ENCODE data around the gene CCDC93.

CCDC93 gene

DNA sequence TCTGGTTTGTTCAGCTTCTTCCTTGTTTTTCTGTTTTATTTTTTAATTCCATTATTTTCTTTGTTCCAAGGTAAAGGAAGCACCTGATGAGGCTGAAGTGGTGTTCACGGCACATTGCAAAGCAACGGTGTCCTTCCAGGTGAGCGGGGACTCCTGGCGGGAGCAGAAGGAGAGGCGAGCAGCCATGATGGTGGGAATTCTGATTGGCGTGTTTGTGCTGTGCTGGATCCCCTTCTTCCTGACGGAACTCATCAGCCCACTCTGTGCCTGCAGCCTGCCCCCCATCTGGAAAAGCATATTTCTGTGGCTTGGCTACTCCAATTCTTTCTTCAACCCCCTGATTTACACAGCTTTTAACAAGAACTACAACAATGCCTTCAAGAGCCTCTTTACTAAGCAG is 110.9 kb downstream of the CCDC93 start:
- no peaks in the 10 kb centered on the region for H3K4me1 ChIP-seq (ENCODE audit: control insufficient read depth, insufficient read depth, low read length)
- no peaks in the 10 kb centered on the region for H3K36me3 ChIP-seq (ENCODE audit: control insufficient read depth, insufficient read depth, low read length)
- no peaks in the 10 kb centered on the region for H3K27me3 ChIP-seq (ENCODE audit: control insufficient read depth, insufficient read depth, low read length)
- no peak overlapping the region for H3K4me3 ChIP-seq (ENCODE audit: low read depth, low read length)
- no peaks in the 10 kb centered on the region for H3K9me3 ChIP-seq (ENCODE audit: control insufficient read depth, insufficient read depth, low read length)
- H3K9ac ChIP-seq (ENCODE audit: low read depth, low read length), result no peak overlapping the region
- no peak overlapping the region for H3K27ac ChIP-seq (ENCODE audit: low read depth, low read length)

GRCh38 chr2:117888897-117889296 is 125.0 kb downstream of the CCDC93 start:
- no peak overlapping the region for H3K27ac ChIP-seq (ENCODE audit: low read depth, low read length)
- no peaks in the 10 kb centered on the region for H3K4me1 ChIP-seq (ENCODE audit: control insufficient read depth, insufficient read depth, low read length)
- no peaks in the 10 kb centered on the region; the same call in 1 of the 2 replicates for H3K9me3 ChIP-seq (ENCODE audit: control insufficient read depth, insufficient read depth, low read length)
- H3K4me3 ChIP-seq (ENCODE audit: low read depth, low read length), result no peak overlapping the region
- H3K36me3 ChIP-seq (ENCODE audit: control insufficient read depth, insufficient read depth, low read length), result no peaks in the 10 kb centered on the region
- no peaks in the 10 kb centered on the region for H3K27me3 ChIP-seq (ENCODE audit: control insufficient read depth, insufficient read depth, low read length)
- H3K9ac ChIP-seq (ENCODE audit: low read depth, low read length), result no peak overlapping the region

DNA sequence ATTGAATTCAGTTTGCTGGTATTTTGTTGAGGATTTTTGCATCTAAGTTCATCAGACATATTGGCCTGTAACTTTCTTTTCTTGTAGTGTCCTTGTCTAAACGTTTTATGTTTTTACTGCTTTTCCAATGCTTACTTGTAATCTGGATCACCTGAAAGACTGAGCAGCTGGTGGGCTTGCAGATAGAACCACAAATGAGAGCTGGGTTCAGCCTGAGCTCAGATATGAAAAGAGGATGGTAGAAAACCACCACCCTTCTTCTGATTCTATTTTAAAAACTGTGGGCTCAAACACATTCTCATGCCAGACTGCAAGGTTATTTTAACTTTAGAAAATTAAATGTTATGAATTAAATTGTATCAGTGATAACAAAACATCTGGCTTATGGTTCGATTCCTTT is 128.6 kb downstream of the CCDC93 start:
- Histone ChIP-seq H3K4me1 (ENCODE audit: control insufficient read depth, insufficient read depth, low read length) (no peaks in the 10 kb centered on the region), H3K27me3 (ENCODE audit: control insufficient read depth, insufficient read depth, low read length) (no peaks in the 10 kb centered on the region), H3K9me3 (ENCODE audit: control insufficient read depth, insufficient read depth, low read length) (peaks cover 9% of the 10 kb centered on the region), H3K9ac (ENCODE audit: low read depth, low read length) (no peak overlapping the region), H3K27ac (ENCODE audit: low read depth, low read length) (no peak overlapping the region), H3K36me3 (ENCODE audit: control insufficient read depth, insufficient read depth, low read length) (no peaks in the 10 kb centered on the region), H3K4me3 (ENCODE audit: low read depth, low read length) (no peak overlapping the region)

DNA sequence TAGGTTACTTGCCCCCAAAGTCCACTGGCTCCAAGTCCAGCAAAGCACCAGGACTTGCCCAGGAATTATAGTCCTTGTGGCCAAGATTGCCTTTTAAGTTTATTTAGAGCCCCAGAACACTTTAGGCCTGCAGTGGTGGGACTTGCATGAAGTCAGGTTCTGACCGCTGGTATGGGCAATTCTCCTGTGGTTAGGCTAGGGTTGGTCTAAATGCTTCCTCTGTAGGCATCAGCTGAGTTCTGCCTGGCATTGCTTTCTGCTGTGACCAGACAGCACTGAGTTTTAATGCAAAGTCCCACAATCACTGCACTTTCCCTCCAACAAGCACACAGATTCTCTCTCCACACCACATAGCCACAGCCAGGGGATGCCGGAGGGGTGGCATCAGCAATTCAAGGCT is 134.9 kb downstream of the CCDC93 start:
- H3K27ac ChIP-seq (ENCODE audit: low read depth, low read length), result no peak overlapping the region
- peaks cover 9% of the 10 kb centered on the region for H3K9me3 ChIP-seq (ENCODE audit: control insufficient read depth, insufficient read depth, low read length)
- H3K27me3 ChIP-seq (ENCODE audit: control insufficient read depth, insufficient read depth, low read length), result no peaks in the 10 kb centered on the region
- H3K36me3 ChIP-seq (ENCODE audit: control insufficient read depth, insufficient read depth, low read length), result no peaks in the 10 kb centered on the region
- no peak overlapping the region for H3K9ac ChIP-seq (ENCODE audit: low read depth, low read length)
- H3K4me1 ChIP-seq (ENCODE audit: control insufficient read depth, insufficient read depth, low read length), result no peaks in the 10 kb centered on the region
- no peak overlapping the region for H3K4me3 ChIP-seq (ENCODE audit: low read depth, low read length)

DNA sequence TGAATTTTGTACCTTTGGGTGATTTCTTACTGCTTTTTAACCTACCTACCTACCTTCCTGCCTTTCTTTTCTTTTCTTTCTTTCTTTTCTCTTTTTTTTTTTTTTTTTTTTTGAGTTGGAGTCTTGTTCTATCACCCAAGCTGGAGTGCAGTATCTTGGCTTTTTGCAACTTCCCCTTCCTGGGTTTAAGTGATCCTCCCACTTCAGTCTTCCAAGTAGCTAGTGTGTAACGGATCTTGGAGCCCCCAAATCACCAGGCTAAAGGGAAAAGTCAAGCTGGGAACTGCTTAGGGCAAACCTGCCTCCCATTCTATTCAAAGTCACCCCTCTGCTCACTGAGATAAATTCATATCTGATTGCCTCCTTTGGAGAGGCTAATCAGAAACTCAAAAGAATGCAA is 138.1 kb downstream of the CCDC93 start:
- H3K9me3 ChIP-seq (ENCODE audit: control insufficient read depth, insufficient read depth, low read length), result no peaks in the 10 kb centered on the region

More for the DNA sequence above, 138.1 kb downstream of the CCDC93 start:
- no peak overlapping the region for H3K27ac ChIP-seq (ENCODE audit: low read depth, low read length)
- H3K4me1 ChIP-seq (ENCODE audit: control insufficient read depth, insufficient read depth, low read length), result no peaks in the 10 kb centered on the region
- no peaks in the 10 kb centered on the region for H3K27me3 ChIP-seq (ENCODE audit: control insufficient read depth, insufficient read depth, low read length)
- no peaks in the 10 kb centered on the region for H3K36me3 ChIP-seq (ENCODE audit: control insufficient read depth, insufficient read depth, low read length)
- H3K4me3 ChIP-seq (ENCODE audit: low read depth, low read length), result no peak overlapping the region
- H3K9ac ChIP-seq (ENCODE audit: low read depth, low read length), result no peak overlapping the region

Measured in HUES48 (cell line).